GM23338 (cell line): Measurements from ENCODE around the gene CCL18. TPM values are rescaled to one million over a fixed set of nuclear protein-coding genes. Genes with fewer than 3 reads are reported as not detected.

Source experiments
- ATAC-seq: fragments of 200-7000 bp; cut with Tn5 transposase; 3 replicates; pipeline ENCODE4 v1.9.1; 2020
- DNase-seq: peaks from one replicate; pipeline ENCODE4 v3.0.0-alpha.2; 2015; ENCODE audit warnings: low spot score
- H2AFZ ChIP-seq: fragments of 200-600 bp; sonication (generic); 2 replicates; pipeline ENCODE4 v1.8.0; 2016; ENCODE audit warnings: antibody characterized with exemption, mild to moderate bottlenecking, moderate library complexity
- H3F3A ChIP-seq: fragments of 200-600 bp; sonication (generic); replicated peaks from 2 replicates; pipeline ENCODE4 v1.8.0; 2017; ENCODE audit warnings: antibody characterized with exemption, mixed run types, low read depth
- H3K27ac ChIP-seq: fragments of 200-600 bp; sonication (generic); 2 replicates; pipeline ENCODE4 v1.6.1; 2016; ENCODE audit warnings: low read depth
- H3K27me3 ChIP-seq: fragments of 200-600 bp; sonication (generic); 2 replicates; pipeline ENCODE4 v1.8.0; 2016; ENCODE audit warnings: mild to moderate bottlenecking, mixed run types, moderate library complexity; ENCODE audit not compliant: insufficient read depth
- H3K36me3 ChIP-seq: fragments of 200-600 bp; sonication (generic); 2 replicates; pipeline ENCODE4 v1.8.0; 2016; ENCODE audit warnings: mild to moderate bottlenecking; ENCODE audit not compliant: insufficient read depth
- H3K4me1 ChIP-seq: fragments of 200-600 bp; sonication (generic); 2 replicates; pipeline ENCODE4 v1.8.0; 2016; ENCODE audit warnings: mild to moderate bottlenecking, moderate library complexity; ENCODE audit not compliant: insufficient read depth
- H3K4me2 ChIP-seq: fragments of 200-600 bp; sonication (generic); 2 replicates; pipeline ENCODE4 v1.7.1; 2017; ENCODE audit warnings: mixed run types
- H3K4me3 ChIP-seq: fragments of 200-600 bp; sonication (generic); 2 replicates; pipeline ENCODE4 v1.6.1; 2016; ENCODE audit warnings: mixed run types
- H3K79me2 ChIP-seq: fragments of 200-600 bp; sonication (generic); replicated peaks from 2 replicates; pipeline ENCODE4 v1.8.0; 2017; ENCODE audit warnings: mild to moderate bottlenecking; ENCODE audit not compliant: insufficient read depth
- H3K9me2 ChIP-seq: fragments of 200-600 bp; sonication (generic); 2 replicates; pipeline ENCODE4 v1.8.0; 2017; ENCODE audit not compliant: insufficient read depth
- H4K20me1 ChIP-seq: fragments of 200-600 bp; sonication (generic); replicated peaks from 2 replicates; pipeline ENCODE4 v1.8.0; 2017; ENCODE audit warnings: mild to moderate bottlenecking; ENCODE audit not compliant: insufficient read depth
- H3K27ac Mint-ChIP-seq: 2 replicates; pipeline ENCODE4 v1.8.0; 2020; ENCODE audit warnings: inconsistent platforms, mild to moderate bottlenecking, moderate library complexity, mixed read lengths
- H3K27me3 Mint-ChIP-seq: 3 replicates; pipeline ENCODE4 v1.8.0; 2022; ENCODE audit warnings: low read depth, mild to moderate bottlenecking, moderate library complexity, mixed read lengths, inconsistent platforms; ENCODE audit not compliant: insufficient read depth, poor library complexity
- H3K36me3 Mint-ChIP-seq: 3 replicates; pipeline ENCODE4 v1.8.0; 2021; ENCODE audit warnings: low read depth, mild to moderate bottlenecking, inconsistent platforms, moderate library complexity, mixed read lengths
- H3K4me1 Mint-ChIP-seq: 3 replicates; pipeline ENCODE4 v1.8.0; 2020; ENCODE audit warnings: mild to moderate bottlenecking, inconsistent platforms, mixed read lengths
- H3K4me3 Mint-ChIP-seq: 3 replicates; pipeline ENCODE4 v1.8.0; 2021; ENCODE audit warnings: moderate library complexity, mild to moderate bottlenecking, inconsistent platforms, mixed read lengths
- H3K9me3 Mint-ChIP-seq: 3 replicates; pipeline ENCODE4 v1.8.0; 2020; ENCODE audit warnings: moderate library complexity, mild to moderate bottlenecking, inconsistent platforms, mixed read lengths
- EZH2 ChIP-seq: fragments of 200-600 bp; sonication (generic); IDR thresholded peaks from one replicate; pipeline ENCODE4 v1.8.0; 2017; ENCODE audit warnings: antibody characterized with exemption, mild to moderate bottlenecking, low read depth; ENCODE audit not compliant: unreplicated experiment
- JUNB ChIP-seq: IDR thresholded peaks from one replicate; pipeline ENCODE4 v1.6.1; 2016; ENCODE audit warnings: antibody characterized with exemption; ENCODE audit not compliant: unreplicated experiment
- REST ChIP-seq: IDR thresholded peaks from one replicate; pipeline ENCODE4 v1.6.1; 2018; ENCODE audit warnings: antibody characterized with exemption; ENCODE audit not compliant: unreplicated experiment
- ZNF114 ChIP-seq: fragments of 250-450 bp; sonication (Bioruptor Pico); IDR thresholded peaks from 2 replicates; pipeline ENCODE4 v1.5.0; 2020; ENCODE audit warnings: mild to moderate bottlenecking, moderate library complexity
- ZNF331 ChIP-seq: fragments of 250-450 bp; sonication (Bioruptor Pico); IDR thresholded peaks from 2 replicates; pipeline ENCODE4 v1.5.0; 2020; ENCODE audit warnings: low read depth, mild to moderate bottlenecking, moderate library complexity
- ZNF462 ChIP-seq: fragments of 250-450 bp; sonication (Bioruptor Pico); IDR thresholded peaks from 2 replicates; pipeline ENCODE4 v1.5.0; 2020; ENCODE audit warnings: mild to moderate bottlenecking, moderate library complexity
- polyA plus RNA-seq: library from polyadenylated mRNA; unstranded; fragments of >200 nt; fragmentation: Nextera tagmentation; extraction: Ambion mirVana; gene quantifications from 2 replicates; pipeline ENCODE4 v1.2.1, GENCODE V29; 2016
- total RNA-seq: library from RNA; depleted of rRNA; stranded (reverse); fragments of >200 nt; shearing (Covaris generic); gene quantifications from 2 replicates; pipeline ENCODE4 v1.2.3, GENCODE V29; 2014

The CCL18 gene
- total and polyA plus RNA-seq, 2 experiments from 2014 or later, result not detected

DNA sequence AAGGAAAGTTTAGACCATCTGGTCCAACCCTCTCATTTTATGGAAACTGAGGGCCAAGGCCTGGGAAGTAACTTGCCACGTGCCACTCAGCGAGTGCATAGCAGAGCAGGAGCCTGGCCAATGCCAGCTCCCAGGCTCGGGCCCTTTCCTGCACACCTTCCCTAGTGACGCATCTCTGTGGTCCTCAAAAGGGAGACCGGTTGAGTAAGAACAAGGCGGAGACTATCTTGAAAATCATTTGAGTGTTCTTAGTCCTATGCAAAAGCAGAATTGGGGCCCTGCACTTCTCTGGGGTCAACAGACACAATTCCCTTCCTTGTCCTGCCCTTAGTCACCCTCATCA is 42.4 kb downstream of the CCL18 start:
- H2AFZ ChIP-seq, result no peak overlapping the region
- no peaks in the 10 kb centered on the region for H3F3A ChIP-seq
- H3K9me3 Mint-ChIP-seq, result peaks cover 5% of the 10 kb centered on the region; the same call in 2 of the 3 replicates
- no peak overlapping the region for H3K4me2 ChIP-seq
- H3K27me3 ChIP-seq, result no peaks in the 10 kb centered on the region
- H3K27me3 Mint-ChIP-seq, result peaks cover 2% of the 10 kb centered on the region
- no peaks in the 10 kb centered on the region for H3K4me1 Mint-ChIP-seq
- ATAC-seq (no peak), DNase-seq (no peak)
- no peaks in the 10 kb centered on the region for H4K20me1 ChIP-seq
- H3K4me3 ChIP-seq, result no peak overlapping the region
- H3K9me2 ChIP-seq, result no peaks in the 10 kb centered on the region
- no peak overlapping the region for H3K4me3 Mint-ChIP-seq
- TF ChIP-seq ZNF114 (CRISPR knock-in tag) (no peak), ZNF462 (CRISPR knock-in tag) (no peak), JUNB (no peak), REST (no peak), EZH2 (no peak), ZNF331 (no peak)
- H3K4me1 ChIP-seq, result no peaks in the 10 kb centered on the region
- no peak overlapping the region for H3K27ac ChIP-seq
- no peaks in the 10 kb centered on the region for H3K79me2 ChIP-seq
- H3K27ac Mint-ChIP-seq, result no peak overlapping the region
- H3K36me3 Mint-ChIP-seq, result no peaks in the 10 kb centered on the region
- no peaks in the 10 kb centered on the region for H3K36me3 ChIP-seq
